GM21737 (cell line): ENCODE measurements around the gene ZBTB45.
A peak's percentile ranks its signal among the peaks of the same experiment; 100 is the strongest.
"Not testable (repeated sequence)": the region's sequence is repeated elsewhere in the genome, so short reads cannot be mapped to it uniquely, and the experiment has no call there.

Experiments
- ATAC-seq: cut with Tn5 transposase; IDR thresholded peaks from one replicate; pipeline ENCODE4 v1.9.1; 2021; ENCODE audit warnings: mild to moderate bottlenecking, moderate library complexity; ENCODE audit not compliant: unreplicated experiment

The ZBTB45 gene

GRCh38 chr19:58542641-58543372 lies 23.2 kb upstream of the ZBTB45 start:
- ATAC-seq: not testable (repeated sequence)

- not testable (repeated sequence) for ATAC-seq
These were observed 19.6 kb upstream of the ZBTB45 start for GRCh38 chr19:58539169-58539559.

- ATAC-seq: no peak
These were observed 18.9 kb upstream of the ZBTB45 start for GRCh38 chr19:58538257-58539168.

GRCh38 chr19:58536852-58537798 lies 17.5 kb upstream of the ZBTB45 start:
- ATAC-seq: no peak

- no peak for ATAC-seq
These were observed 16.2 kb upstream of the ZBTB45 start for GRCh38 chr19:58535857-58536256.

- ATAC-seq: no peak
These were observed 11.6 kb upstream of the ZBTB45 start for GRCh38 chr19:58531034-58531840.

- ATAC-seq: no peak
These were observed 9.8 kb upstream of the ZBTB45 start for GRCh38 chr19:58529405-58529804.

GRCh38 chr19:58522709-58523108 lies 3.1 kb upstream of the ZBTB45 start:
- ATAC-seq: no peak

GRCh38 chr19:58521651-58522050 lies 2.0 kb upstream of the ZBTB45 start:
- ATAC-seq: no peak

- ATAC-seq: no peak
These were observed 618 bp upstream of the ZBTB45 start for GRCh38 chr19:58520257-58520599.

- no peak for ATAC-seq
These were observed 589 bp downstream of the ZBTB45 start for GRCh38 chr19:58519087-58519354.

GRCh38 chr19:58518256-58519086 lies 1.1 kb downstream of the ZBTB45 start:
- ATAC-seq: no peak

- ATAC-seq: no peak
These were observed 2.4 kb downstream of the ZBTB45 start for GRCh38 chr19:58516964-58517833.

GRCh38 chr19:58516246-58516836 lies 3.3 kb downstream of the ZBTB45 start:
- no peak for ATAC-seq

GRCh38 chr19:58515259-58515658 lies 4.4 kb downstream of the ZBTB45 start:
- no peak for ATAC-seq

- ATAC-seq: no peak
These were observed 5.0 kb downstream of the ZBTB45 start for GRCh38 chr19:58514564-58515022.

GRCh38 chr19:58513694-58514563 lies 5.7 kb downstream of the ZBTB45 start:
- ATAC-seq: peak; percentile 63
